DLD1 (cell line): Measurements from ENCODE around the gene FAM72A.
"Not testable (repeated sequence)": the region's sequence is repeated elsewhere in the genome, so short reads cannot be mapped to it uniquely, and the experiment has no call there.

Experiments
- in situ Hi-C: cut with HindIII; loops from 2 replicates; pipeline ENCODE4 v1.10.0; 2017; ENCODE audit warnings: low sequenced_read_pairs

The FAM72A gene

GRCh38 chr1:206202789-206203363 is at the start of gene FAM72A:
TSS of gene FAM72A (minus strand) at chr1:206202839. CDS start at chr1:206202025, 814 bp downstream.
- in situ Hi-C loops: not testable (repeated sequence)

GRCh38 chr1:206250953-206251681 is 48.5 kb upstream of the FAM72A start:
- in situ Hi-C loops: not testable (repeated sequence)

- in situ Hi-C loops: not testable (repeated sequence)
Observed at GRCh38 chr1:206246129-206246886, 43.7 kb upstream of the FAM72A start.

GRCh38 chr1:206245479-206245878 is 42.8 kb upstream of the FAM72A start:
- in situ Hi-C loops: not testable (repeated sequence)

GRCh38 chr1:206243335-206243734 is 40.7 kb upstream of the FAM72A start:
- in situ Hi-C loops: not testable (repeated sequence)

- in situ Hi-C loops: not testable (repeated sequence)
Observed at GRCh38 chr1:206240288-206240687, 37.6 kb upstream of the FAM72A start.

- in situ Hi-C loops: not testable (repeated sequence)
Observed at GRCh38 chr1:206235190-206235589, 32.6 kb upstream of the FAM72A start.

GRCh38 chr1:206234189-206234916 is 31.7 kb upstream of the FAM72A start:
- in situ Hi-C loops: not testable (repeated sequence)

GRCh38 chr1:206232970-206233645 is 30.5 kb upstream of the FAM72A start:
- in situ Hi-C loops: not testable (repeated sequence)

- in situ Hi-C loops: not testable (repeated sequence)
Observed at GRCh38 chr1:206231989-206232388, 29.4 kb upstream of the FAM72A start.

GRCh38 chr1:206229286-206229685 is 26.6 kb upstream of the FAM72A start:
- in situ Hi-C loops: not testable (repeated sequence)

GRCh38 chr1:206226886-206227285 is 24.2 kb upstream of the FAM72A start:
- in situ Hi-C loops: not testable (repeated sequence)

GRCh38 chr1:206225386-206225785 is 22.7 kb upstream of the FAM72A start:
- in situ Hi-C loops: not testable (repeated sequence)

- in situ Hi-C loops: not testable (repeated sequence)
Observed at GRCh38 chr1:206224190-206224776, 21.6 kb upstream of the FAM72A start.

GRCh38 chr1:206221585-206221984 is 18.9 kb upstream of the FAM72A start:
- in situ Hi-C loops: not testable (repeated sequence)

- in situ Hi-C loops: not testable (repeated sequence)
Observed at GRCh38 chr1:206220332-206221000, 17.8 kb upstream of the FAM72A start.

GRCh38 chr1:206219514-206220331 is 17.1 kb upstream of the FAM72A start:
- in situ Hi-C loops: not testable (repeated sequence)

- in situ Hi-C loops: not testable (repeated sequence)
Observed at GRCh38 chr1:206218765-206219164, 16.1 kb upstream of the FAM72A start.

- in situ Hi-C loops: not testable (repeated sequence)
Observed at GRCh38 chr1:206218285-206218684, 15.6 kb upstream of the FAM72A start.
